CD4-positive, alpha-beta T cell treated with Interleukin-1 beta for 1 hour (primary cell): ENCODE measurements around the gene HOXA13.
A peak's percentile ranks its signal among the peaks of the same experiment; 100 is the strongest.

Experiments used
- DNase-seq, 2 donors: peaks; one replicate each; pipeline ENCODE4 v3.0.0-alpha.2; 2020 to 2022

The HOXA13 gene

GRCh38 chr7:27205325-27206280 is 5.7 kb upstream of the HOXA13 start:
- DNase-seq, result no peak

GRCh38 chr7:27204851-27205322 is 5.0 kb upstream of the HOXA13 start:
- DNase-seq, result no peak

GRCh38 chr7:27203964-27204594 is 4.2 kb upstream of the HOXA13 start:
- no peak for DNase-seq

- DNase-seq, result no peak
These were observed 3.6 kb upstream of the HOXA13 start for GRCh38 chr7:27203365-27203953.

GRCh38 chr7:27202862-27203134 is 2.9 kb upstream of the HOXA13 start:
- DNase-seq, result no peak

- DNase-seq, result no peak
These were observed 2.3 kb upstream of the HOXA13 start for GRCh38 chr7:27202018-27202861.

GRCh38 chr7:27201580-27202017 is 1.7 kb upstream of the HOXA13 start:
- no peak for DNase-seq

GRCh38 chr7:27200761-27201579 is 1.1 kb upstream of the HOXA13 start:
- DNase-seq, result no peak

GRCh38 chr7:27198871-27199801 is 755 bp downstream of the HOXA13 start:
- DNase-seq, result no peak

GRCh38 chr7:27198138-27198841 is 1.6 kb downstream of the HOXA13 start:
- no peak for DNase-seq

GRCh38 chr7:27197137-27198042 is 2.5 kb downstream of the HOXA13 start:
- DNase-seq, result no peak

- peak; percentile 77 to 81 for DNase-seq
These were observed 3.6 kb downstream of the HOXA13 start for GRCh38 chr7:27196287-27196767.

GRCh38 chr7:27194686-27195379 is 5.1 kb downstream of the HOXA13 start:
- no peak for DNase-seq

GRCh38 chr7:27194002-27194352 is 5.9 kb downstream of the HOXA13 start:
- no peak for DNase-seq

- DNase-seq, result no peak
These were observed 6.4 kb downstream of the HOXA13 start for GRCh38 chr7:27193335-27194001.

- DNase-seq, result no peak
These were observed 7.2 kb downstream of the HOXA13 start for GRCh38 chr7:27192546-27193334.
